ENCODE measurements around the gene CNOT11. TPM values are rescaled to one million over a fixed set of nuclear protein-coding genes. Genes with fewer than 3 reads are reported as not detected.
"Not testable (repeated sequence)": the region's sequence is repeated elsewhere in the genome, so short reads cannot be mapped to it uniquely, and the experiment has no call there.

Gene CNOT11
- total RNA-seq, 1 experiment from 2014 or later: 54.0 TPM

DNA sequence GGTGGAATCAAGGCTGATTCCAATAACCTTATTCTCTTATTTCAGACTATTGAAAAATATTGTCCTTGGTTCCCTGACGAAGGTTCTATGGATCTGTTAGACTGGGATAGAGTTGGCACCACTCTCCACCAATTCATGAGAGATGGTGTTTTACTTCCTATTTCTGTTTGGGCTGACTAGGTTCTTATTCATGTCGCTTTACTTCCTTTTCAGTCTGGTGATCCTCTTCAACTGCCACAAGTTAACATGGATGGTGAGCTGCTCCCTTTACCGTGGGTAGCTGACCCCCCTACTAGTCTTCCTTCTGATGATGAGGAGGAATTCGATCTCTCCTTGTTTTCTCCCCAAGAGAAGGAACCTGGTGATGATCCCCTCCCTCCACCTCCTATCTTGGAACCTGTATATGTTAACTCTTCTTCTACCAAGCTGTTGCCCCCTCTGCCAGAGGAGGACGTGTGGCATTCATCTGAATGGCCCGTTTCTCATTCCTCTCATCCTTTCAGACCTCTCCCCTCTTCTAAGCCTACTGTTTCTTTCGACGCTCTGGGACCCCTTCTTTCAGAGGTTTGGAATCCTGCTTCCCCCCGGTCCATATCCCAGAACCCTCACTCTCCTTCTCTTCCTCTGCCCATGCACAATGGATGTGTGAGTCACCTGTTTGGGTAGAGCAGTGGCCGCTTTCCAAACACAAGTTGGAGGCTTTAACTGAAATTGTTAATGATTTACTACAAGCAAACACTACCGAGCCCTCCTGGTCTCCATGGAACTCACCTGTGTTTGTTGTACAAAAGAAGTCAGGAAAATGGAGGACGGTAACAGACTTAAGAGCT lies 13.5 kb upstream of the CNOT11 start:
- Mint-ChIP-seq H3K9me3 (peaks cover 33% of the 10 kb centered on the region), H3K27ac (no peak overlapping the region), H3K36me3 (peaks cover 20% of the 10 kb centered on the region), H3K4me3 (no peak overlapping the region), H3K4me1 (peaks cover 18% of the 10 kb centered on the region), H3K27me3 (ENCODE audit: low read depth) (no peaks in the 10 kb centered on the region)
- CTCF ChIA-PET: interaction anchor here (1.1 to 1.7 kb wide), 5 partner anchors 10 to 103 kb away, joined by 3 to 9 read pairs (median 4); no protein-coding TSS in a partner anchor
- DNase-seq (ENCODE audit: low spot score) (no peak), ATAC-seq (no peak)
- TF ChIP-seq MAX (CRISPR knock-in tag; IDR thresholded peaks at IDR 0.05) (no peak), ZNF425 (CRISPR knock-in tag; conservative IDR thresholded peaks at IDR 0.05) (no peak), NFATC4 (CRISPR knock-in tag; IDR thresholded peaks at IDR 0.05) (no peak), CBFB (CRISPR knock-in tag; IDR thresholded peaks at IDR 0.05; ENCODE audit: low read depth) (no peak), SP1 (CRISPR knock-in tag; conservative IDR thresholded peaks at IDR 0.05) (no peak), FOXJ3 (CRISPR knock-in tag; IDR thresholded peaks at IDR 0.05; ENCODE audit: borderline replicate concordance) (no peak), HMGA2 (CRISPR knock-in tag; IDR thresholded peaks at IDR 0.05) (no peak), TCF7 (CRISPR knock-in tag; IDR thresholded peaks at IDR 0.05; ENCODE audit: low read depth) (no peak), ZNF671 (CRISPR knock-in tag; IDR thresholded peaks at IDR 0.05) (no peak), ATF3 (CRISPR knock-in tag; conservative IDR thresholded peaks at IDR 0.05) (no peak)
- TF ChIP-seq, protein P1, sequence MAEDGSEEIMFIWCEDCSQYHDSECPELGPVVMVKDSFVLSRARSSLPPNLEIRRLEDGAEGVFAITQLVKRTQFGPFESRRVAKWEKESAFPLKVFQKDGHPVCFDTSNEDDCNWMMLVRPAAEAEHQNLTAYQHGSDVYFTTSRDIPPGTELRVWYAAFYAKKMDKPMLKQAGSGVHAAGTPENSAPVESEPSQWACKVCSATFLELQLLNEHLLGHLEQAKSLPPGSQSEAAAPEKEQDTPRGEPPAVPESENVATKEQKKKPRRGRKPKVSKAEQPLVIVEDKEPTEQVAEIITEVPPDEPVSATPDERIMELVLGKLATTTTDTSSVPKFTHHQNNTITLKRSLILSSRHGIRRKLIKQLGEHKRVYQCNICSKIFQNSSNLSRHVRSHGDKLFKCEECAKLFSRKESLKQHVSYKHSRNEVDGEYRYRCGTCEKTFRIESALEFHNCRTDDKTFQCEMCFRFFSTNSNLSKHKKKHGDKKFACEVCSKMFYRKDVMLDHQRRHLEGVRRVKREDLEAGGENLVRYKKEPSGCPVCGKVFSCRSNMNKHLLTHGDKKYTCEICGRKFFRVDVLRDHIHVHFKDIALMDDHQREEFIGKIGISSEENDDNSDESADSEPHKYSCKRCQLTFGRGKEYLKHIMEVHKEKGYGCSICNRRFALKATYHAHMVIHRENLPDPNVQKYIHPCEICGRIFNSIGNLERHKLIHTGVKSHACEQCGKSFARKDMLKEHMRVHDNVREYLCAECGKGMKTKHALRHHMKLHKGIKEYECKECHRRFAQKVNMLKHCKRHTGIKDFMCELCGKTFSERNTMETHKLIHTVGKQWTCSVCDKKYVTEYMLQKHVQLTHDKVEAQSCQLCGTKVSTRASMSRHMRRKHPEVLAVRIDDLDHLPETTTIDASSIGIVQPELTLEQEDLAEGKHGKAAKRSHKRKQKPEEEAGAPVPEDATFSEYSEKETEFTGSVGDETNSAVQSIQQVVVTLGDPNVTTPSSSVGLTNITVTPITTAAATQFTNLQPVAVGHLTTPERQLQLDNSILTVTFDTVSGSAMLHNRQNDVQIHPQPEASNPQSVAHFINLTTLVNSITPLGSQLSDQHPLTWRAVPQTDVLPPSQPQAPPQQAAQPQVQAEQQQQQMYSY (CRISPR knock-in tag; IDR thresholded peaks at IDR 0.05): no peak
- TF ChIP-seq, protein P2, sequence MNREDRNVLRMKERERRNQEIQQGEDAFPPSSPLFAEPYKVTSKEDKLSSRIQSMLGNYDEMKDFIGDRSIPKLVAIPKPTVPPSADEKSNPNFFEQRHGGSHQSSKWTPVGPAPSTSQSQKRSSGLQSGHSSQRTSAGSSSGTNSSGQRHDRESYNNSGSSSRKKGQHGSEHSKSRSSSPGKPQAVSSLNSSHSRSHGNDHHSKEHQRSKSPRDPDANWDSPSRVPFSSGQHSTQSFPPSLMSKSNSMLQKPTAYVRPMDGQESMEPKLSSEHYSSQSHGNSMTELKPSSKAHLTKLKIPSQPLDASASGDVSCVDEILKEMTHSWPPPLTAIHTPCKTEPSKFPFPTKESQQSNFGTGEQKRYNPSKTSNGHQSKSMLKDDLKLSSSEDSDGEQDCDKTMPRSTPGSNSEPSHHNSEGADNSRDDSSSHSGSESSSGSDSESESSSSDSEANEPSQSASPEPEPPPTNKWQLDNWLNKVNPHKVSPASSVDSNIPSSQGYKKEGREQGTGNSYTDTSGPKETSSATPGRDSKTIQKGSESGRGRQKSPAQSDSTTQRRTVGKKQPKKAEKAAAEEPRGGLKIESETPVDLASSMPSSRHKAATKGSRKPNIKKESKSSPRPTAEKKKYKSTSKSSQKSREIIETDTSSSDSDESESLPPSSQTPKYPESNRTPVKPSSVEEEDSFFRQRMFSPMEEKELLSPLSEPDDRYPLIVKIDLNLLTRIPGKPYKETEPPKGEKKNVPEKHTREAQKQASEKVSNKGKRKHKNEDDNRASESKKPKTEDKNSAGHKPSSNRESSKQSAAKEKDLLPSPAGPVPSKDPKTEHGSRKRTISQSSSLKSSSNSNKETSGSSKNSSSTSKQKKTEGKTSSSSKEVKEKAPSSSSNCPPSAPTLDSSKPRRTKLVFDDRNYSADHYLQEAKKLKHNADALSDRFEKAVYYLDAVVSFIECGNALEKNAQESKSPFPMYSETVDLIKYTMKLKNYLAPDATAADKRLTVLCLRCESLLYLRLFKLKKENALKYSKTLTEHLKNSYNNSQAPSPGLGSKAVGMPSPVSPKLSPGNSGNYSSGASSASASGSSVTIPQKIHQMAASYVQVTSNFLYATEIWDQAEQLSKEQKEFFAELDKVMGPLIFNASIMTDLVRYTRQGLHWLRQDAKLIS (CRISPR knock-in tag; IDR thresholded peaks at IDR 0.05; ENCODE audit: borderline replicate concordance): no peak
- POLR2A ChIA-PET: interaction anchor here (1.3 kb wide), 1 partner anchor 13 kb away, joined by 3 read pairs; no protein-coding TSS in a partner anchor

GRCh38 chr2:101239760-101240118 lies 12.9 kb upstream of the CNOT11 start:
- ChIA-PET CTCF (interaction anchor here (1.0 to 1.9 kb wide), 8 partner anchors 9 to 102 kb away, joined by 3 to 15 read pairs (median 6); partner anchors contain the start of gene CNOT11), POLR2A (interaction anchor here (1.3 kb wide), 1 partner anchor 12 kb away, joined by 3 read pairs; no protein-coding TSS in a partner anchor)
- H3K4me3 Mint-ChIP-seq; ATAC-seq; H3K27ac Mint-ChIP-seq; DNase-seq (ENCODE audit: low spot score); H3K27me3 Mint-ChIP-seq (ENCODE audit: low read depth): not testable (repeated sequence)
- H3K4me1 Mint-ChIP-seq: peaks cover 18% of the 10 kb centered on the region
- H3K36me3 Mint-ChIP-seq: peaks cover 20% of the 10 kb centered on the region
- H3K9me3 Mint-ChIP-seq: peaks cover 33% of the 10 kb centered on the region

Data from WTC11 (cell line).